ENCODE data around the gene ZNF396. TPM values are rescaled to one million over a fixed set of nuclear protein-coding genes. Genes with fewer than 3 reads are reported as not detected.

The ZNF396 gene
- total RNA-seq, 1 donor from 2014 or later: 0.23 TPM

DNA sequence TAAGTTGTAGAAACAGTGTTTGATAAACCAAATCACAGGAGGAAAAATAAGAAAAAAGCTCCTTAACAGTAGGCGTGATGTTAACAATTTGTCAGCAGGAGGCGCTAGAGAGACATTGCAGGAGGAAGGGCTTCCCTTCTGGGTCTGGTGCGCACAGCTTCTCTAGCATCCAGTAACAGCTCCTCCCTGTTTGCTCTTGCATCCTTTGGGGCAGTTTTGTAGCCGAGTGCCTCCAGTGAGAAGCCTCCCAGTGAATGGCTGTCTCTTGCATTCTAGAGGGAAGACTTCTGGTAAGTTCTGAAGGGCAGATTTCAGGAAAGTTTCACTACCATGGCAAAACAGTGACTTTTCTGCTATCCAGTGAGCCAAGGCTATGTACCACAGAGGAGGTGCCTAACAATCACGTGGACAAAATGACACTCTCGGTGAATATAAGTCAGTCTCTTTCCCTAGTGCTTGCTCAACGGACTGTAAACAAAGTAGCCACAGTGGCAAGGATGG lies 9.5 kb upstream of the ZNF396 start:
- DNase-seq (ENCODE audit: extremely low read depth, low read depth, low spot score): peak; percentile 54

DNA sequence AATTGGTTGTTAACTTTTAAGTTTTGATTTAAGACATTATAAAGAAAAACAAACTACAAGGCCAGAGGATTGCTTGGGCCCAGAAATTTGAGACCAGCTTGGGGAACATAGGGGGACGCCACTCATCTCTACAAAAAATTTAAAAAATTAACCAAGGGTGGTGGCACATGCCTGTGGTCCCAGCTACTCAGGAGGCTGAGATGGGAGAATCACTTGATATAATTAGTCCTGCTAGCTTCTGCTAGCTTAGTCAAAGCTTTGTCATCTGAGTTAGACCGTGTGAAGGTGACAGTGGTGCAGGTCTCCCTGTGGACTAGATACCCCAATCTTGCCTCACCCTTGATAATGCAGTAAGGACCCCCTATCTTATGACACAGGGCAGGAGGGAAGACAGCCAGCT lies 6.0 kb upstream of the ZNF396 start:
- no peak for DNase-seq (ENCODE audit: extremely low read depth, low read depth, low spot score)

DNA sequence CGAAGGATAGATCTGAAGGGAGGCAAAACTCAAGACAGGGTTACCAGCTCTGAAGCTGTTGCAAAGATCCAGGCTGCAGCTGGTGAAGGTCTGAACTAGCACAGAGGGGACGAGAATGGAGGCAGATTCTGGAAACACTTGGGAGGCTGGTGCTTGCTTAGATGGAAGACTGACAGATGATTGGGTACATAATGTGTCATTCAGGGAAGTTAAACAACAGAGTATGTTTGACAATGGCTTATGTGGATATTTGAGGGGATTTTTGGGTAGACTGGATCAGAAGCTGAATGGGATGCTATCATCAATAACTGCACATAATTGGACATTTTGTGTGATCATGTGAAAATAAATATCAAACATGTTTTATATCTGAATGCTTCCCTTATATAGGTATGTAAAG lies 2.3 kb upstream of the ZNF396 start:
- DNase-seq (ENCODE audit: extremely low read depth, low read depth, low spot score): no peak

DNA sequence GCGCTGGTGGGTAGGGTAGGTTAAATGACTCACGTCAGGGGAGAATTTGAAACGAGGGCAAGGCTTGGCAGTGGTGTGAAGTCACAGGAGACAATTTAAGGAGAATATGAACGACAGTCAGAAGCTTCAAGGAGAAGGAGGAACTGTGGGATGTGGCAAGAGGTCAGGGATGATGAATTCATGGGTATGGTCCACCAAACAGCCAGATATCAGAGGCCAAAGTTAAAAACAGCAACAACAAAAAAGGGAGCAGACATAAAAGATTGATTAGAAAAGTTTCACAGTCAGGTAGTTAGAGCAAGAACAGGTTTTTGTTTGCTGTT lies 1.4 kb upstream of the ZNF396 start:
- no peak for DNase-seq (ENCODE audit: extremely low read depth, low read depth, low spot score)

DNA sequence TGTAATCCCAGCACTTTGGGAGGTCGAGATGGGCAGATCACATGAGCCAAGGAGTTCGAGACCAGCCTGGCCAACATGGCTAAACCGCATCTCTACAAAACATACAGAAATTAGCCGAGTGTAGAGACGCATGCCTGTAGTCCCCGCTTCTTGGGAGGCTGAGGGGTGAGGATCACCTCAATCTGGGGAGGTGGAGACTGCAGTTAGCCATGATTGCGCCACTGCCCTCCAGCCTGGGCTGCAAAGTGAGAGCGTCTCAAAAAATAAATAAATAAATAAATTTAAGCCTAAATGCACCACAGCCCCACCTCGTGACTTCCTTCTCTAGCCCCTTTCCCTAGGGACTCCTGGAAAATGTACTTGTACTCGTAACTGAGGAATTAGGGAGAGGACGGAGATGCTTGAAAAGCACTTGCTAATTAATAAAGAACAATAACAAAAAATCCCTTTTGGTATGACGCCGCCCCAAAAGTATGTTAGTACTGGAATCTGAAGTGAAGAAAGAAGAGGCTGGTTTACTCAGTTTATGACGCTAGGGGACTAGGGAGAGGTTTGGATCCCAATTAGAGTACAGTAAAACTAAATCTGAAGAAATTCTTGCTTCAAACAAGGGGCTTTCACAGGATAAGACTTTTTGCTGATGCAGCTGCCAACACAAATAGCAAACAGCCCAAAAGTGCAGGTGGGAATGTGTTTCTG lies 887 bp upstream of the ZNF396 start:
- DNase-seq (ENCODE audit: extremely low read depth, low read depth, low spot score): no peak

DNA sequence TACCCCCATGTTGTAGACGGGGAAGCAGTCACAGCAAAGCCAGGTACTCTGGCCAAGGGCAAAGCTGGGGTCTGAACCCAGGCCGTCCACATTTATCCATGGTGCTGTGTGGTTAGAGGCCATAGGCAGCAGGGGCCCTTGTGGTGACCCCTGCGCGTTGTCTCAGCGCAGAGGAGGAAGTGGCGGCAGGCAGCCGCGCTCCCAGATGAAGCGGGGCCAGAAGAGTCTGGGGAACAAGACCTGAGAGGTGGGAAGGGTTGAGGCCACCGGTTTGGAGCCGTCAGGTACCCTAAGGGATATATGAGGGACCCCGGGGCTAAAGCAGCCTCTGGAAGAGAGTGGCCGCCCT lies 770 bp downstream of the ZNF396 start:
- no peak for DNase-seq (ENCODE audit: extremely low read depth, low read depth, low spot score)

DNA sequence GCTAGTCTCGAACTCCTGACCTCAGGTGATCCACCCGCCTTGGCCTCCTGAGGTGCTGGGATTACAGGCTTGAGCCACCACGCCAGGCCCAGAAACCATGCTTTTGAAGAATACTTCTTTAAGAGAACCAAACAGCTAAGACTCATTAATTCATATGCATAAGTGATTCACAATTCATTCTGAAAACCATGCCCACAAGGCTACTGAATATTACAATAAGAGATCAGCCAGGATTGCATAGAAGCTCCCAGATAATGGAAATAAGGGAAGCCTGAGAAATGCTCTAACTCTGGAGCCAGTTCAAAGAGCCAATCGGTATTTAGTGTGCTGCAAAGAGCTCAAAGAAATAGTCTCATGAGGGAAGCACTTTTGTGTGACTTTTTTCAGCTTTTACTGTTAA lies 2.4 kb downstream of the ZNF396 start:
- no peak for DNase-seq (ENCODE audit: extremely low read depth, low read depth, low spot score)

DNA sequence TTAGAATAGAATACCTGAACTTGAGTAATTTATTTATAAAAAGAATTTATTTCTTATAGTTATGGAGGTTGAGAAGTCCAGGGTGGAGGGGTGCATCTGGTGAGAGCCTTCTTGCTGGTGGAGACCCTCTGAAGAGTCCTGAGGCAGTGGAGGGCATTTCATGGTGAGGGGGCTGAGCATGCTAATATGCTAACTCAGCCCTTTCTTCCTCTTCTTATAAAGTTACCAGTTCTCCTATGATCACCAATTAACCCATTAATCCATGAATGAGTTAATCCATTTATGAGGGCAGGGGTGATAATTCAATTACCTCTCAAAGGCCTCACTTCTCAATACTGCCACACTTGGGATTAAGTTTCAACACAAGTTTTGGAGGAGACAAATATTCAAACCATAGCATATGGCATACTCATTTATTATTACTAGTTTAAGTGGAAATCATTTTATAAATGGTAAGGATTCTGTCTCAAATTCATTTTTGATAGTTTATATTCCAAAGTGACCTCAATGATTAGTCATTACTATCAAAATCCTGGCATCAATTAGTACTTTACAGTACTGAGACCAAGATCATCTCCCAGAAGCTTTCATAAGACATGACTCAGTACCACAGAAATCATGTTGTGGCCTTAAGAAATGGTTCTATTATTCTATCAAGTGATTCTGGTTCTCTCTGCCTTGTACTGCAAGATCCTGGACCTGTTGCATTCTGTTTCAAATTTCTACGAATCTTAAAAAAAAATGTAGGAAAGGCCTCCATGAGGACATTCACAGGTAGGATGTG lies 5.5 kb downstream of the ZNF396 start:
- no peak for DNase-seq (ENCODE audit: extremely low read depth, low read depth, low spot score)

DNA sequence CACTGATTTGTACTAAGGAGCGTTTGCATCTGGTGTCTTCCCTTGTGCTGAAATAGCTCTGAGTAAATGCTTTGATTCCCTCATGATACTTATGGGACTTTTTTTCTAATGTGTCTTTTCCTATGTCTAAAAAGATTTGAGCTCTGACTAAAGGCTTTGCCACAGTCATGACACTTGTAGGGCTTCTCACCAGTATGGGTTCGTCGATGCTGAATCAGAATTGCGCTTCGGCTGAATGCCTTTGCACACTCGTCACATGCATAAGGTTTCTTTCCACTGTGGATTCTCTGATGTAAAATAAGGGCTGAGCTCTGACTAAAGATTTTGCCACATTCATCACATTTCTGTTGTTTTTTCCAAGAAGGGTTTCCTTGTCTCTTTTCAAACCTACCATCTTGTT lies 8.0 kb downstream of the ZNF396 start:
- DNase-seq (ENCODE audit: extremely low read depth, low read depth, low spot score): no peak

DNA sequence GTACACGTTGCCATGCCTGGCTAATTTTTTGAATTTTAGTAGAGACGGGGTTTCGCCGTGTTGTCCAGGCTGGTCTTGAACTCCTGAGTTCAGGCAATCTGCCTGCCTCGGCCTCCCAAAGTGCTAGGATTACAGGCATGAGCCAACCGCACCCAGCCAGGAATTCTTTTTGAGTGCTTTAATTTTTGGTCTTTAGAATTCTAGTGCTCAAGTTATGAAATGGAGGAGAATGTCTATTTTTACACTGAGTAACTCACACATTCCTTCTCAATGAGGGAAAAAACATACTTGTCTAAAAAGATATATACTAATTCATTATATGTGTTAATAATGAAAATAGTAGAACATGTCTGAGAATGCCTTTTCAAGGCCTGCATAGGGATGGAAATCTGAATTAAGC lies 8.5 kb downstream of the ZNF396 start:
- no peak for DNase-seq (ENCODE audit: extremely low read depth, low read depth, low spot score)

DNA sequence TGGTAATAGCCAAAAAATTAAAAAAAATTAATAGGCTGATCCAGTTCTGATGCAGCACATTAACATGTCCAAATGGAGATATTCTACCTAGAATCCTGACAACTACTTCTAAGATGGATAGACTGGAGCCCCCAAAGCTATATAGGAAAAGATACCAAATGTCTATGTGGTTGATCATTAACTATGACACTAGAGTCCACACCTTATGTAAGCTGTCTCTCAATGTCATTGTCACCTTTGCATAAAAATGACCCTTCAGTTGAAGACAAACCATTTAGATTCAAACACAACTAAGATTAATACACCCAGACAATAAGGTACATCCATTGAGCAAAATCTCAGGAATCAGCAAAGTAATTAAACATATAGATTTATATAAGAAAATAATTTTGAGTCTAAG lies 14.6 kb downstream of the ZNF396 start:
- no peak for DNase-seq (ENCODE audit: extremely low read depth, low read depth, low spot score)

DNA sequence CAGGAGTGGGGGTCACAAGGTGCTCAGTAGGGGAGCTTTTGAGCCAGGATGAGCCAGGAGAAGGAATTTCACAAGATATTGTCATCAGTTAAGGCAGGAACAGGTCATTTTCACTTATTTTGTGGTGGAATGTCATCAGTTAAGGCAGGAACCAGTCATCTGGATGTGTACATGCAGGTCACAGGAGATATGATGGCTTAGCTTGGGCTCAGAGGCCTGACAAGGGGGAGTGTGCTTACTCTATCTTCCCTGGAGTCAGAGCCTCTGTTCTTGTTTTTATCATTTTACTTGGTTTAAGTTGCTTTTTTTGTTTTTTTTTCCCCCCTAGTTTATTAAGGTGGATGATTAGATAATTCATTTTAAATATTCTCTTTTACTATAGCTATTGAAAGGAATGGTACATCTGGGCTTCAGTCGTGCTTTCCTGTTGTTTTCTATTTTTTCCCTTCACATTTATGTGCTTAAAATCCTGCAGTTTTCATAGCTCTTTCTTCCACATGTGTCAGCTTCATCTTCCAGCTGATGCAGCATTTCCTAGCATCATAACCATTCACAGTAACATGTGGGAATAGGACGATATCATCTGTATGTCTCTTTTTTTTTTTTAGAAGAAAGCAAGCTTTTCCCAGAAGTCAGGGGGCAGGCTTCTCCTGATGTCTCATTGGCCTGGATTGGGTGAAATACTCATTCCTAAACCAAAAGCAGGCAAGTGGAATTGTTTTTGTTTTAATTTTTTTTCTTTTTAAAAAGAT lies 15.4 kb downstream of the ZNF396 start:
- DNase-seq (ENCODE audit: extremely low read depth, low read depth, low spot score): no peak

DNA sequence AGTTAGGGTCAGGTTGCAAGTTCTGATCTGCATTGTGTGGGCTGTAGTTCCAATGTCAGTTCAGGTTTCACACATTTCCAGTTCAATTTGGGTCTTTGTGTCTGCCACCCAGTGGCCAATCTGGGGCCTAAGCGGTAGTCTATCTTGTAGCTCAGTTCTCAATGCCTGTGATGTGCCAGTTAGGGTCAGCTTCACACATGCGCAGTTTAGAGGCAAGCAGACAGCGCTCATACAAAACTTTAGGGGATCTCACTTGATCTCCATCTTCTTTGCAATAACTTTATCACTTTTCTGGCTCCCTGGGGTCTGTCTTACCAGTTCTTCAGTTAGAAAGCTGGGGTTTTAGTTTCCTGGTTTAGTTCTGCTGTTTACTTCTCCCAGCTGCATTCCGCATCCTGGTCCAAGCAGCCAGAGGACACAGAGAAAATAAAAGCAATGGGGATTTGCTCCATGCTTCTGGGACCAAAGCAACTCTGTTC lies 22.0 kb downstream of the ZNF396 start:
- peak; percentile 68 for DNase-seq (ENCODE audit: extremely low read depth, low read depth, low spot score)

DNA sequence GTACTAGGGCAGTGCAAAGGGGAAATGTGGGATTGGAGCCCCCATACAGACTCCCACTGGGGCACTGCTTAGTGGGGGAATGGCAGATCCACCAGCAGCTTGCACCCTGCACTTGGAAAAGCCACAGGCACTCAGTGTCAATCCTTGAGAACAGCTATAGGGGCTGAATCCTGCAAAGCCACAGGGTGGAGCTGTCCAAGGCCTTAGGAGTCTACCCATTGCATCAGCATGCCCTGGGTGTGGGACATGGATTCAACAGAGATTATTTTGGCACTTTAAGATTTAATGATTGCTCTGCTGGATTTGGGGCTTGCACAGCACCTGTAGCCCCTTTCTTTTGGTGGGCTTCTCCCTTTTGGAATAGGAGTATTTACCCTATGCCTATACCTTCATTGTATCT lies 24.4 kb downstream of the ZNF396 start:
- DNase-seq (ENCODE audit: extremely low read depth, low read depth, low spot score): no peak

DNA sequence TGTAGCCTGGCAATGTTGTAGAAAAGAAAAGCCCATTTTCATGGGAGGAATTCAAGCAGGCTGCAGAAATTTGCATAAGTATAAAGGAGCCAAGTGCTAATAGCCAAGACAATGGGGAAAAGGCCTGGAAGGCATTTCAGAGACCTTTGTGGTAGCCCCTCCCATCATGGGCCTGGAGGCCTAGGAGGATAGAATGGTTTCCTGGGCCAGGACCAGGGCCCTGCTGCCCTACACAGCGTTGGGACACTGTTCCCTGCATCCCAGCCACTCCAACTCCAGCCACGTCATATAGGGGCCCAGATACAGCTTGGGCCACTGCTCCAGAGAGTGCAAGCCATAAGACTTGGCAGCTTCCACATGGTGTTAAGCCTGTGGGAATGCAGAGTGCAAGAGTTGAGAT lies 24.9 kb downstream of the ZNF396 start:
- no peak for DNase-seq (ENCODE audit: extremely low read depth, low read depth, low spot score)

DNA sequence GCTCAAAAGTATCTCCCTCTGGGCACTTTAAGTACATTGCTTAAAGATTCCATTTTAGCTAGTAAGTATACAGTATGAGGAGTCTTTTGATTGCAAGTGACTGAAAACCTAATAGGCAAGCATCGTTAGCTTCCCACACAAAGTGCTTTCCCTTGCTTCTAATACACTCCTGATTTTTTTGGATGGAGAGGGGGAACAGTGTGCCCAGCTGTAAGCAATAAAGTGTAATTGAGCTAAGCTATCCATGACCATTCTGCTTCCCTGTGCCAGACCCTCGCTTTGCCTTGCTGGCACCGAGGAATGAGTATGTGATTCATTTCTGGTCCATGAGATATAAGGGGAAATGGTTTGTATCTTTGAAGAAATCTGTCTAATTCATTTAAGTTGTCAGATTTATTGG lies 29.1 kb downstream of the ZNF396 start:
- DNase-seq (ENCODE audit: extremely low read depth, low read depth, low spot score): no peak

DNA sequence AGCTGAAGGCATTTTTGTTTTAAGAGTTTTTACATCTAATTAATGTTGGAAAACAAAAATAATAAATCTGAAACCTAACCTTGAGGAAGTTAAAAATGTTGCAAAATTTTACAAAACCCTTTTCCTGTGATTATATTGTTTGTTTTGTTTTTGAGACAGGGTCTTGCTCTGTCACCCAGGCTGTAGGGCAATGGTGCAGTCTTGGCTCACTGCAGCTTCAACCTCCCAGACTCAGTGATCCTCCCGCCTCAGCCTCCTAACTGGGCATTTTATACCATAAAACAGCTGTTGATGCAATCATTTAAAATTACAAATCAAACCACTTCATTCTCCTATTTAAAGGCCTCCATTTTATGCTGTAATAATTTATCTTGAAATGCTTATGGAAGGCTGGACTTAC lies 31.2 kb downstream of the ZNF396 start:
- DNase-seq (ENCODE audit: extremely low read depth, low read depth, low spot score): no peak

DNA sequence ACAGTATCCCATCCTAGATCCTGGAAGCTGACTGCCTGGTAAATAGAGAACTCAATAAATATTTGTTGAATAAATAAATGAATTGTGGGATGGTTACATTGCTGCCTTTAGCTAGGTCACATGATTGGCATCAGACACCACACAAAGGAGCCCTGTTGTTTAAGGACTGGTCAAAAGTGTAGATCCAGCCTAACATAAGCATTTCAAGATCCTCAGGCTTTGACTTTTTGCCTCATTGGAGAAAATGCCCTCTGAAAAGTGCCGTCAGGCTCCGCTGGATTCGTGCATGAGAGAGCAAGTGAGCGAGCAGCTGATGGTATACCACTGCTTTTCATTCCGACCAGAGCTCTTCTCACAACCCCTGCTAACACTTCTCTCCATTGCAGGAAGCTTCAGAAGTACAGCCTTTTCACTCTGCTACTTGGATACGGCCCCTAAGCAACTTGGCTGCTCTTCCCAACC lies 31.6 kb downstream of the ZNF396 start:
- DNase-seq (ENCODE audit: extremely low read depth, low read depth, low spot score): no peak

DNA sequence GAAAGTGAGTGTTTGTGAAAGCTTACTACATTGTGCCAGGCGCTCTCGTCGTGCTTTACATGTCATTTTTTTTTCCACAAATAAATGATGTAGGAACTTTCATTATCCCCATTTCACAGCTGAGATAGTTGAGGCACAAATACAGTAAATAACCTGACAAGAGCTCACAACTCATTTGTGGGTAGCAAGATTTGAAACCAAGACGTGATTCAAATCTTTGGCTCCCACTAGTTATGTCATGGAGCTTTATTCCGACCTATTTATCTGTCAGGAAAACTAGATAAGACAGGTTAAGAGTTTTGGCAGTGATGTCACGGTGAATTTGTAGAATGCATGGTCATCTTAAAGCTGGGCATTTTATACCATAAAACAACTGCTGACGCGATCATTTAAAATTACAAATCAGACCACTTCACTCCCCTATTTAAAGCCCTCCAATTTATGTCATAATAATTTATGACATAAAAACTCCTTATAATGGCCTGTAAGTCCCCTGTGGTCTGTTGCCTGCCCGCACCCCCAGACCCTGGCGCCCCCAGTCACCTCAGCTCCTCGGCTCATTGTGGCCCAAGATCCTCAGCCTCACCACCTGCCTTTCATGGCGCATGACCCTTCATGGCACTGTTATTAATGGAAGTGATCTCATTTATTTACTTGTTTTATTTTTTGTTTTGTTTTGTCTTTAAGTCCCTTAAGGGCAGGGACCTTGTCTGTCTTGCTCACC lies 32.2 kb downstream of the ZNF396 start:
- DNase-seq (ENCODE audit: extremely low read depth, low read depth, low spot score): no peak

DNA sequence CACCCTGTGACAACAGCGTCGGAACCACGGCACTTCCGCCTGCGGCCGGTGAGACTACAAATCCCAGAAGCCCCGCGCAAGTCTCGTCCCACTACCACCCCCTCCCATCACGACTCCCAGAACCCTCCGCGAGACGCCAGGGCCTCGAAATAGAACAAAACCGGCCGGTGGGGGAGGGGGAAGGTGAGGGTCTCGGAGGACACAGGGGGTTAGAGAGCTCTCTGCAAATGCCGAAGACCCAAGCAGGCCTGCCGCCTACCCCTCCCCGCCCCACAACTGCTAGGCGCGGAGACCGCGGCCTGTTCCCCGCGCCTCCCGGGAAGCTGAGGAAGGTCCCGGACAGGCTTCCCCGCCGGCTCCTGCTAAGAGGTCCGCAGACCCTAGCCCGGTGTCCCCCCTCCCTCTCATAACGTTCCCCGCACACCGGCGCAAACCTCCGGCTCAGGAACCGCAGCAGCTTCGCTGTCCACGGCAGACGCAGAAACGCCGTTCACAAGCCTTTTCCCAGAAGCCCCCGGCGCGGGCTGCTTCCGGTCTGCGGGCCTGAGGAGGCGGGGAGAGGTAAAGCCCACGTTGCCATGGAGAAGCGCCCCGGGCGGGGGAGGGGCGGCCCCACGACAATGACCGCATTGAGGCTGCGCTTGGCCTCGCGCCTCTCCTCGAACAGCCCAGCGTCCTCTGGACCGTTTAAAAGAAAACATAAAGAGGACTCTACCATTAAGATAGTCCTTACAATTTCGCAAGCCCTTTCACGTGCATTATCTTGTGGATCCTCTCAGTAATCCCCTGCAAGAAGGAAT lies 33.0 kb downstream of the ZNF396 start, which contains the start of gene ZNF24:
Gene ZNF24, minus strand, starts transcription at position 485 of the 800 bp plus-strand sequence. CDS start 3,770 bp downstream, outside the sequence.
- DNase-seq (ENCODE audit: extremely low read depth, low read depth, low spot score): no peak
